ENCODE measurements around the gene SUMO3.

Gene SUMO3

GRCh38 chr21:44813727-44814126 is 4.1 kb downstream of the SUMO3 start:
- no peaks in the 10 kb centered on the region for H3K36me3 ChIP-seq (replicated peaks; ENCODE audit: low read depth, low read length)
- H3K27me3 ChIP-seq (ENCODE audit: low read depth, low read length): no peaks in the 10 kb centered on the region
- TF ChIP-seq CTCF (IDR thresholded peaks at IDR 0.05; ENCODE audit: low read depth, low read length) (no peak), EZH2phosphoT487 (IDR thresholded peaks at IDR 0.05; ENCODE audit: low read depth) (no peak)
- H3K4me3 ChIP-seq (ENCODE audit: low read length): no peak overlapping the region
- H3K9me3 ChIP-seq (ENCODE audit: insufficient read depth, low read length): no peaks in the 10 kb centered on the region
- no peak overlapping the region for H2AFZ ChIP-seq (ENCODE audit: low read depth, low read length)
- peaks cover 34% of the 10 kb centered on the region for H4K20me1 ChIP-seq (ENCODE audit: insufficient read depth, low read length)
- H3K79me2 ChIP-seq (ENCODE audit: low read length): peaks cover 73% of the 10 kb centered on the region
- H3K9ac ChIP-seq (ENCODE audit: low read length): no peak overlapping the region
- H3K27ac ChIP-seq (ENCODE audit: low read length): no peak overlapping the region
- no peak overlapping the region for H3K4me2 ChIP-seq (ENCODE audit: low read length)
- H3K4me1 ChIP-seq (ENCODE audit: low read length): peaks cover 7% of the 10 kb centered on the region

GRCh38 chr21:44813149-44813548 is 4.7 kb downstream of the SUMO3 start:
- Histone ChIP-seq H3K9me3 (ENCODE audit: insufficient read depth, low read length) (no peaks in the 10 kb centered on the region), H3K27me3 (ENCODE audit: low read depth, low read length) (no peaks in the 10 kb centered on the region), H2AFZ (ENCODE audit: low read depth, low read length) (no peak overlapping the region), H3K4me1 (ENCODE audit: low read length) (peaks cover 4% of the 10 kb centered on the region), H3K4me3 (ENCODE audit: low read length) (no peak overlapping the region), H4K20me1 (ENCODE audit: insufficient read depth, low read length) (peaks cover 34% of the 10 kb centered on the region), H3K9ac (ENCODE audit: low read length) (no peak overlapping the region), H3K4me2 (ENCODE audit: low read length) (no peak overlapping the region), H3K27ac (ENCODE audit: low read length) (no peak overlapping the region), H3K36me3 (replicated peaks; ENCODE audit: low read depth, low read length) (no peaks in the 10 kb centered on the region), H3K79me2 (ENCODE audit: low read length) (peaks cover 73% of the 10 kb centered on the region)
- TF ChIP-seq EZH2phosphoT487 (IDR thresholded peaks at IDR 0.05; ENCODE audit: low read depth) (no peak), CTCF (IDR thresholded peaks at IDR 0.05; ENCODE audit: low read depth, low read length) (no peak)

- Histone ChIP-seq H3K36me3 (replicated peaks; ENCODE audit: low read depth, low read length) (no peaks in the 10 kb centered on the region), H3K27ac (ENCODE audit: low read length) (no peak overlapping the region), H3K79me2 (ENCODE audit: low read length) (peaks cover 73% of the 10 kb centered on the region), H3K4me3 (ENCODE audit: low read length) (no peak overlapping the region), H4K20me1 (ENCODE audit: insufficient read depth, low read length) (peaks cover 34% of the 10 kb centered on the region), H3K4me1 (ENCODE audit: low read length) (peaks cover 4% of the 10 kb centered on the region), H3K9me3 (ENCODE audit: insufficient read depth, low read length) (no peaks in the 10 kb centered on the region), H3K27me3 (ENCODE audit: low read depth, low read length) (no peaks in the 10 kb centered on the region), H2AFZ (ENCODE audit: low read depth, low read length) (no peak overlapping the region), H3K9ac (ENCODE audit: low read length) (no peak overlapping the region), H3K4me2 (ENCODE audit: low read length) (no peak overlapping the region)
- no peak for TF ChIP-seq EZH2phosphoT487 (IDR thresholded peaks at IDR 0.05; ENCODE audit: low read depth)
- no peak for TF ChIP-seq CTCF (IDR thresholded peaks at IDR 0.05; ENCODE audit: low read depth, low read length)
These were observed 5.2 kb downstream of the SUMO3 start for GRCh38 chr21:44812640-44813039.

- no peak overlapping the region for H3K9ac ChIP-seq (ENCODE audit: low read length)
These were observed 7.1 kb downstream of the SUMO3 start for GRCh38 chr21:44810779-44811178.

More at GRCh38 chr21:44810779-44811178, 7.1 kb downstream of the SUMO3 start:
- no peak overlapping the region for H2AFZ ChIP-seq (ENCODE audit: low read depth, low read length)
- H3K27me3 ChIP-seq (ENCODE audit: low read depth, low read length): no peaks in the 10 kb centered on the region
- H3K4me3 ChIP-seq (ENCODE audit: low read length): no peak overlapping the region
- TF ChIP-seq CTCF (IDR thresholded peaks at IDR 0.05; ENCODE audit: low read depth, low read length): no peak
- no peak for TF ChIP-seq EZH2phosphoT487 (IDR thresholded peaks at IDR 0.05; ENCODE audit: low read depth)
- H3K9me3 ChIP-seq (ENCODE audit: insufficient read depth, low read length): no peaks in the 10 kb centered on the region
- no peak overlapping the region for H3K27ac ChIP-seq (ENCODE audit: low read length)
- H3K79me2 ChIP-seq (ENCODE audit: low read length): peaks cover 55% of the 10 kb centered on the region
- no peaks in the 10 kb centered on the region for H3K4me1 ChIP-seq (ENCODE audit: low read length)
- H4K20me1 ChIP-seq (ENCODE audit: insufficient read depth, low read length): peaks cover 16% of the 10 kb centered on the region
- H3K36me3 ChIP-seq (replicated peaks; ENCODE audit: low read depth, low read length): peaks cover 6% of the 10 kb centered on the region
- H3K4me2 ChIP-seq (ENCODE audit: low read length): no peak overlapping the region

Data from OCI-LY3 (cell line).